NCI-H1048 (cell line): ENCODE measurements around the gene SERPINA6.
"Not testable (repeated sequence)": the region's sequence is repeated elsewhere in the genome, so short reads cannot be mapped to it uniquely, and the experiment has no call there.

Experiments used
- DNase-seq: peaks from one replicate; lab custom pipeline; 2025; lab: John Stamatoyannopoulos, UW

Gene SERPINA6

GRCh38 chr14:94354190-94354589 lies 31.1 kb upstream of the SERPINA6 start:
- not testable (repeated sequence) for DNase-seq

GRCh38 chr14:94349276-94349675 lies 26.1 kb upstream of the SERPINA6 start:
- DNase-seq = no peak

- DNase-seq = no peak
Observed at GRCh38 chr14:94348836-94349235, 25.7 kb upstream of the SERPINA6 start.

- DNase-seq = no peak
Observed at GRCh38 chr14:94346841-94347240, 23.7 kb upstream of the SERPINA6 start.

GRCh38 chr14:94346065-94346786 lies 23.1 kb upstream of the SERPINA6 start:
- not testable (repeated sequence) for DNase-seq

- DNase-seq = no peak
Observed at GRCh38 chr14:94345344-94346064, 22.4 kb upstream of the SERPINA6 start.

GRCh38 chr14:94344389-94344788 lies 21.3 kb upstream of the SERPINA6 start:
- no peak for DNase-seq

GRCh38 chr14:94343238-94344005 lies 20.3 kb upstream of the SERPINA6 start:
- no peak for DNase-seq

GRCh38 chr14:94342334-94342934 lies 19.3 kb upstream of the SERPINA6 start:
- no peak for DNase-seq

GRCh38 chr14:94341656-94342333 lies 18.7 kb upstream of the SERPINA6 start:
- DNase-seq = no peak

GRCh38 chr14:94340533-94340932 lies 17.4 kb upstream of the SERPINA6 start:
- DNase-seq = no peak

GRCh38 chr14:94338023-94338422 lies 14.9 kb upstream of the SERPINA6 start:
- DNase-seq = no peak

- no peak for DNase-seq
Observed at GRCh38 chr14:94337274-94337673, 14.1 kb upstream of the SERPINA6 start.

GRCh38 chr14:94334872-94335271 lies 11.7 kb upstream of the SERPINA6 start:
- no peak for DNase-seq

GRCh38 chr14:94332587-94332986 lies 9.5 kb upstream of the SERPINA6 start:
- DNase-seq = no peak

GRCh38 chr14:94332063-94332583 lies 9.0 kb upstream of the SERPINA6 start:
- DNase-seq = no peak

- no peak for DNase-seq
Observed at GRCh38 chr14:94331462-94331861, 8.3 kb upstream of the SERPINA6 start.

- DNase-seq = no peak
Observed at GRCh38 chr14:94330857-94331256, 7.7 kb upstream of the SERPINA6 start.

GRCh38 chr14:94330432-94330831 lies 7.3 kb upstream of the SERPINA6 start:
- no peak for DNase-seq

GRCh38 chr14:94329857-94330256 lies 6.7 kb upstream of the SERPINA6 start:
- DNase-seq = no peak

GRCh38 chr14:94328196-94328595 lies 5.1 kb upstream of the SERPINA6 start:
- no peak for DNase-seq
